Fibroblast of lung (primary cell): Measurements from ENCODE around the gene AP1S3. TPM values are rescaled to one million over a fixed set of nuclear protein-coding genes. Genes with fewer than 3 reads are reported as not detected.

Source experiments
- DNase-seq, 2 donors: peaks; one replicate each; pipeline versions ENCODE4 v3.0.0 to v3.0.0-alpha.2; 2010; ENCODE audit warnings: low read depth in 2 of 2
- H2AFZ ChIP-seq: 2 replicates; pipeline ENCODE4 v1.5.1; 2012; ENCODE audit warnings: low read length, control low read depth, inconsistent platforms
- H3K27ac ChIP-seq: 2 replicates; pipeline ENCODE4 v1.5.1; 2011; ENCODE audit warnings: low read length, control low read depth; ENCODE audit not compliant: insufficient read depth
- H3K27me3 ChIP-seq: 2 replicates; pipeline ENCODE4 v1.5.1; 2011; ENCODE audit warnings: mild to moderate bottlenecking, low read length; ENCODE audit not compliant: control insufficient read depth, insufficient read depth
- H3K36me3 ChIP-seq: 2 replicates; pipeline ENCODE4 v1.5.1; 2011; ENCODE audit warnings: low read length; ENCODE audit not compliant: control insufficient read depth, insufficient read depth
- H3K4me1 ChIP-seq: 2 replicates; pipeline ENCODE4 v1.5.1; 2011; ENCODE audit warnings: low read length; ENCODE audit not compliant: control insufficient read depth, insufficient read depth; ENCODE audit errors: extremely low read depth
- H3K4me2 ChIP-seq: 2 replicates; pipeline ENCODE4 v1.5.1; 2011; ENCODE audit warnings: low read length, control low read depth; ENCODE audit not compliant: insufficient read depth; ENCODE audit errors: extremely low read depth
- H3K4me3 ChIP-seq, 4 experiments: fragments of 200-600 bp in 1 of 4; sonication (generic) in 1 of 4; replicated peaks in 1 of 4; 2 replicates each; pipeline ENCODE4 v1.5.1; 2011 to 2016; ENCODE audit warnings: low read length in 4 of 4, low read depth in 3 of 4, mild to moderate bottlenecking in 3 of 4, control low read depth in 2 of 4, inconsistent platforms in 1 of 4, mixed read lengths in 1 of 4; ENCODE audit not compliant: insufficient read depth in 1 of 4; ENCODE audit errors: control extremely low read depth in 1 of 4
- H3K79me2 ChIP-seq: 2 replicates; pipeline ENCODE4 v1.5.1; 2012; ENCODE audit warnings: mild to moderate bottlenecking, low read length, inconsistent platforms; ENCODE audit not compliant: control insufficient read depth, insufficient read depth
- H3K9ac ChIP-seq: 2 replicates; pipeline ENCODE4 v1.5.1; 2011; ENCODE audit warnings: mild to moderate bottlenecking, low read length, control low read depth; ENCODE audit not compliant: insufficient read depth
- H3K9me3 ChIP-seq: 2 replicates; pipeline ENCODE4 v1.5.1; 2012; ENCODE audit warnings: low read depth, low read length; ENCODE audit not compliant: control insufficient read depth, insufficient read depth
- H4K20me1 ChIP-seq: 2 replicates; pipeline ENCODE4 v1.5.1; 2011; ENCODE audit warnings: low read length; ENCODE audit not compliant: control insufficient read depth, insufficient read depth; ENCODE audit errors: extremely low read depth
- CTCF ChIP-seq, 2 donors: IDR thresholded peaks in 1 of 2; conservative IDR thresholded peaks in 1 of 2; 1 replicate in 1 of 2; 2 replicates in 1 of 2; pipeline ENCODE4 v1.5.1; 2011 to 2012; ENCODE audit warnings: low read length in 2 of 2, control low read depth in 1 of 2, inconsistent platforms in 1 of 2, low read depth in 1 of 2, mild to moderate bottlenecking in 1 of 2
- EZH2 ChIP-seq: IDR thresholded peaks from 2 replicates; pipeline ENCODE4 v1.5.1; 2012; ENCODE audit warnings: low read length, control low read depth, mild to moderate bottlenecking; ENCODE audit errors: missing control alignments
- polyA plus RNA-seq, 2 donors: library from polyadenylated mRNA; depleted of rRNA in 1 of 2; stranded (reverse) in 1 of 2; unstranded in 1 of 2; fragments of >200 nt; gene quantifications; 2 replicates each; pipeline ENCODE4 v1.2.1, GENCODE V29; 2011 to 2012; ENCODE audit warnings: missing spikeins in 1 of 2
- total RNA-seq: library from RNA; depleted of rRNA; stranded (reverse); fragments of >200 nt; gene quantifications from 2 replicates; pipeline ENCODE4 v1.2.1, GENCODE V29; 2014

Gene AP1S3
- total and polyA plus RNA-seq, 2 donors (not counting 1 experiment from before 2014, with no cell fraction given): 2.9 to 3.3 TPM

DNA sequence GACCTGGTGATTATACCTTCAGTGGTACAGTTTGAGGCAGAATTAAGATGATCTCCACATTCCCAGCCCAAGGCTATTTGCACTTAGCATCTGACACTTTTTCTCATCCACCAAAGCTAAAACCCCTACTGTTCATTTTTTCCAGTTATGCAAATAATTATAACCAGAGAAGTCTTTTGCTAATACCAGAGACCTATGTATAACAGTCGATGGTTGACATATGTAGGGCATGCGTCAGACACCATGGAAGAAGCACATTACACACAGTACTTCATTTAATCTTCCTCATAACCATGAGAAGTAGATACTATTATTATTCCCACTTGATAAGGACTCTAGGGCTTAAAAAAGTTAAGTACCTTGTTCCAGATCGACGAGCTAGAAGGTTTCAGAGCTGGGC, 36.5 kb downstream of the AP1S3 start:
- no peaks in the 10 kb centered on the region for H4K20me1 ChIP-seq
- no peak for DNase-seq
- no peak overlapping the region for H2AFZ ChIP-seq
- no peaks in the 10 kb centered on the region for H3K27me3 ChIP-seq
- no peak overlapping the region for H3K27ac ChIP-seq
- TF ChIP-seq EZH2: no peak
- no peak for TF ChIP-seq CTCF (conservative IDR thresholded peaks at IDR 0.05 in 1 of 2, IDR thresholded peaks at IDR 0.05 in 1 of 2; ENCODE audit: low read depth in 1 of 2, low read length in 2 of 2)
- H3K9me3 ChIP-seq: no peaks in the 10 kb centered on the region
- peaks cover 5% of the 10 kb centered on the region for H3K4me1 ChIP-seq
- no peaks in the 10 kb centered on the region for H3K36me3 ChIP-seq
- no peaks in the 10 kb centered on the region for H3K79me2 ChIP-seq
- H3K9ac ChIP-seq: no peak overlapping the region
- H3K4me3 ChIP-seq: no peak overlapping the region
- no peak overlapping the region for H3K4me2 ChIP-seq

- Histone ChIP-seq H3K27ac (no peak overlapping the region), H4K20me1 (no peaks in the 10 kb centered on the region), H3K4me1 (peaks cover 5% of the 10 kb centered on the region), H3K79me2 (no peaks in the 10 kb centered on the region), H3K27me3 (no peaks in the 10 kb centered on the region), H3K36me3 (no peaks in the 10 kb centered on the region), H3K9ac (no peak overlapping the region), H3K4me2 (no peak overlapping the region), H2AFZ (no peak overlapping the region), H3K4me3 (no peak overlapping the region), H3K9me3 (no peaks in the 10 kb centered on the region)
- DNase-seq: peak; percentile 71 to 81
- TF ChIP-seq CTCF (conservative IDR thresholded peaks at IDR 0.05 in 1 of 2, IDR thresholded peaks at IDR 0.05 in 1 of 2; ENCODE audit: low read depth in 1 of 2, low read length in 2 of 2) (peak; percentile 64 to 76), EZH2 (no peak)
These were observed 39.3 kb downstream of the AP1S3 start for GRCh38 chr2:223797811-223798721.

DNA sequence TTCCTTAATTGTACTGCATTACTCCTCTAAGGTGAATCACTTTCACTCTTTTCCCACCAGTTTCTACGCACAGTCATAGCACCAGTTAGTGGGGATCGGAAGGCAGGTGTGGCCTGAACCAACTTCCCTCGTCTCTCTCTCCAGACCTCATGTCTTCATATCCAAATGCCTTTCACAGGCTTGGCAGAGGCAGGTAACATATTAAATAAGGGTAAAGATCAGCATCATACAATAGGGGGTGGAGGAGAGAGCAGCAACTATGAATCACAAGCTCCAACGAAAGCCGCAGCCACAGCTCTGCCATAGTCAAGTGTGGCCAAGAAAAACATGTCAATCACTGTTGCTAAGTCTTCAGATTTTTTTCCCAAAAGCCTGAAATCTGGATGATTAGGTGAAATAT, 40.3 kb downstream of the AP1S3 start:
- H3K9ac ChIP-seq: no peak overlapping the region

More for the DNA sequence above, 40.3 kb downstream of the AP1S3 start:
- no peaks in the 10 kb centered on the region for H3K79me2 ChIP-seq
- H4K20me1 ChIP-seq: no peaks in the 10 kb centered on the region
- no peaks in the 10 kb centered on the region for H3K9me3 ChIP-seq
- H3K27me3 ChIP-seq: no peaks in the 10 kb centered on the region
- H3K4me2 ChIP-seq: no peak overlapping the region
- TF ChIP-seq CTCF (conservative IDR thresholded peaks at IDR 0.05 in 1 of 2, IDR thresholded peaks at IDR 0.05 in 1 of 2; ENCODE audit: low read depth in 1 of 2, low read length in 2 of 2) (no peak), EZH2 (no peak)
- DNase-seq: peak; percentile 70 to 88
- no peaks in the 10 kb centered on the region for H3K36me3 ChIP-seq
- no peak overlapping the region for H3K4me3 ChIP-seq
- H3K27ac ChIP-seq: no peak overlapping the region
- peaks cover 5% of the 10 kb centered on the region for H3K4me1 ChIP-seq
- H2AFZ ChIP-seq: no peak overlapping the region
